PC-9 (cell line): ENCODE results near the gene KDELR1.

Experiments
- CTCF ChIP-seq: fragments of 200-600 bp; sonication (generic); conservative IDR thresholded peaks from 2 replicates; pipeline ENCODE4 v1.6.1; 2017; ENCODE audit warnings: mixed run types, antibody characterized with exemption, mild to moderate bottlenecking, moderate library complexity
- EZH2 ChIP-seq: fragments of 200-600 bp; sonication (generic); IDR thresholded peaks from 2 replicates; pipeline ENCODE4 v1.8.0; 2017; ENCODE audit warnings: antibody characterized with exemption, low read depth

GRCh38 chr19:48333467-48334384 is 57.6 kb downstream of the KDELR1 start:
- peak; percentile 87 for TF ChIP-seq CTCF
- no peak for TF ChIP-seq EZH2
